ENCODE data around the gene MPPED2. TPM values are rescaled to one million over a fixed set of nuclear protein-coding genes. Genes with fewer than 3 reads are reported as not detected.

The MPPED2 gene
- total and polyA plus RNA-seq, 10 of the 15 experiments (the other 5 are each of a cell fraction or from before 2014, with no cell fraction given), result not detected

DNA sequence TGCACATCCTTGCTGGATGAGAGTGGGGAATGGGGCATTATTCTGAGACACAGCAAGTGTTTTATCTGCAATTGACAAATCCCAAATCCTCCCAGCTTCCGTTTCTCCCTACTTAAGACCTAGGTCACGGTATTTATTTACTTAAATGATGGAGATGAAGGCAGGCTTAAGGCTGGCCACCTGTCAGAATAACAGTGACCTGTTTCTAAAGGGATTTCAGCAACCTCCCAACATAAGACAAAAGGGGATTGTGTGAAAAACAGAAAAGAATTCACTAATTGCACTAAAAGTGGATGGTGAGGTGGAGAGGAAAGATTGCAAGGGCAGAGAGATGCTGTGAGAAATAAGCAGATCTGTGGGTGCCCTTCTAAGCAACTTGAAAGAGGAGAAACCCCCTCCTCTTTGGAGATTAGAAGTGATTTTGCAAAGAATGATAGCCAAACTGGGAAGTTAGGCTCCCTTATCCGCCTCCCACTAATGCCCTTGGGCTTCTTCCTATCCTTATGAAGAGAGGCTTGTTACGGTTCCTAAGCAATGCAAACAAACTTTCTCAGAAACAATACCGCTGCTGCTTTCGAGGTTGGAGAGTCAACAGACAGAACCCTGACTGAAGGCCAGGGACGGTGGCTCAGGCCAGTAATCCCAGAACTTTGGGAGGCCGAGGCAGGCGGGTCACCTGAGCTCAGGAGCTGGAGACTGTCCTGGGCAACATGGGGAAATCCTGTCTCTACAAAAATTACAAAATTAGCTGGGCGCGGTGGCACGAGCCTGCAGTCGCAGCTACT lies 179.0 kb downstream of the MPPED2 start:
- no peak for FAIRE-seq

DNA sequence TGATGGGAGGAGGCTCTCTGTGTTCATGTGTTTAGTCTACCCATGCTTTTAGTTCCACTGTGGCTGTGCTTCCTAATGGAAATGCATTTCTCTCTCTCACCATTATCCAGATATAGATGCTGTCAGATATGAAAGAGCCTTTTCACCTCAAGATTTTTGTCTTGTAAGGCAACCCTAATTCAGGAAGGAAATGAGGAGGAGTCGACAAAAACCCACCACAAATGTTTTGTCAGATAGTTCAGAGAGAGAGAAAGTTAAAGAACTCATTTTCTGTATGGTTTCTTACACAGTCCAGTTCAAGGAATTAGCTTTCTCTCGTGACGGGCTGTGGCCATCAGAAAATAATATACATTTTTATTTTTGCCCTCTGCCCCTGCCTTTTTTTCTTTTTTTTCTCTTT lies 180.8 kb downstream of the MPPED2 start:
- intact Hi-C loops (cut with micrococcal nuclease; ENCODE audit: unreplicated experiment), result no loop called here
- H4K20me1 ChIP-seq (ENCODE audit: control insufficient read depth, insufficient read depth), result no peaks in the 10 kb centered on the region
- no peak overlapping the region for H3K9ac ChIP-seq (ENCODE audit: control insufficient read depth, insufficient read depth, low read length)
- no TSS peak for BruUV-seq (replicated peaks)
- ChIA-PET POLR2A (no interaction called here), CTCF (no interaction called here), SMC1A (ENCODE audit: uncharacterized antibody, unreplicated experiment) (no interaction called here), RAD21 (ENCODE audit: unreplicated experiment) (no interaction called here)
- H3K4me3 ChIP-seq, result no peak overlapping the region
- no peaks in the 10 kb centered on the region for H3K79me2 ChIP-seq (ENCODE audit: control insufficient read depth, insufficient read depth, low read length)
- no peaks in the 10 kb centered on the region for H3K4me1 ChIP-seq (ENCODE audit: control insufficient read depth, insufficient read depth, low read length)
- in situ Hi-C loops (cut with MboI), result no loop called here
- whole genome bisulfite sequencing (ENCODE audit: insufficient coverage, insufficient replicate concordance, low lambda C conversion rate, missing lambda C conversion rate), result 2% methylated on average over 3 of the region's 3 CpGs
- DNase-seq (ENCODE audit: low read depth, low spot score) (no peak), FAIRE-seq (no peak), ATAC-seq (no peak)
- H3K4me2 ChIP-seq (ENCODE audit: control insufficient read depth, insufficient read depth), result no peak overlapping the region
- no peaks in the 10 kb centered on the region for H3K9me3 ChIP-seq (replicated peaks; ENCODE audit: control insufficient read depth, insufficient read depth, low read length)
- H3K27me3 ChIP-seq (replicated peaks in 1 of 2; ENCODE audit: control insufficient read depth in 2 of 2, insufficient read depth in 2 of 2, low read length in 1 of 2), result no peaks in the 10 kb centered on the region
- no peaks in the 10 kb centered on the region for H3K36me3 ChIP-seq (ENCODE audit: control insufficient read depth in 2 of 2, insufficient read depth in 2 of 2, low read length in 1 of 2)
- H2AFZ ChIP-seq (ENCODE audit: control insufficient read depth, low read depth, low read length), result no peak overlapping the region
- H3K27ac ChIP-seq (ENCODE audit: control insufficient read depth, insufficient read depth), result no peak overlapping the region
- no peak for TF ChIP-seq KAT2A (conservative IDR thresholded peaks at IDR 0.05; ENCODE audit: control insufficient read depth, low read depth, low read length)
- TF ChIP-seq TCF12 (IDR thresholded peaks at IDR 0.05; ENCODE audit: low read depth, low read length), result no peak
- TF ChIP-seq, protein P1, sequence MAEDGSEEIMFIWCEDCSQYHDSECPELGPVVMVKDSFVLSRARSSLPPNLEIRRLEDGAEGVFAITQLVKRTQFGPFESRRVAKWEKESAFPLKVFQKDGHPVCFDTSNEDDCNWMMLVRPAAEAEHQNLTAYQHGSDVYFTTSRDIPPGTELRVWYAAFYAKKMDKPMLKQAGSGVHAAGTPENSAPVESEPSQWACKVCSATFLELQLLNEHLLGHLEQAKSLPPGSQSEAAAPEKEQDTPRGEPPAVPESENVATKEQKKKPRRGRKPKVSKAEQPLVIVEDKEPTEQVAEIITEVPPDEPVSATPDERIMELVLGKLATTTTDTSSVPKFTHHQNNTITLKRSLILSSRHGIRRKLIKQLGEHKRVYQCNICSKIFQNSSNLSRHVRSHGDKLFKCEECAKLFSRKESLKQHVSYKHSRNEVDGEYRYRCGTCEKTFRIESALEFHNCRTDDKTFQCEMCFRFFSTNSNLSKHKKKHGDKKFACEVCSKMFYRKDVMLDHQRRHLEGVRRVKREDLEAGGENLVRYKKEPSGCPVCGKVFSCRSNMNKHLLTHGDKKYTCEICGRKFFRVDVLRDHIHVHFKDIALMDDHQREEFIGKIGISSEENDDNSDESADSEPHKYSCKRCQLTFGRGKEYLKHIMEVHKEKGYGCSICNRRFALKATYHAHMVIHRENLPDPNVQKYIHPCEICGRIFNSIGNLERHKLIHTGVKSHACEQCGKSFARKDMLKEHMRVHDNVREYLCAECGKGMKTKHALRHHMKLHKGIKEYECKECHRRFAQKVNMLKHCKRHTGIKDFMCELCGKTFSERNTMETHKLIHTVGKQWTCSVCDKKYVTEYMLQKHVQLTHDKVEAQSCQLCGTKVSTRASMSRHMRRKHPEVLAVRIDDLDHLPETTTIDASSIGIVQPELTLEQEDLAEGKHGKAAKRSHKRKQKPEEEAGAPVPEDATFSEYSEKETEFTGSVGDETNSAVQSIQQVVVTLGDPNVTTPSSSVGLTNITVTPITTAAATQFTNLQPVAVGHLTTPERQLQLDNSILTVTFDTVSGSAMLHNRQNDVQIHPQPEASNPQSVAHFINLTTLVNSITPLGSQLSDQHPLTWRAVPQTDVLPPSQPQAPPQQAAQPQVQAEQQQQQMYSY (CRISPR knock-in tag; IDR thresholded peaks at IDR 0.05), result no peak
- TF ChIP-seq PAX8 (IDR thresholded peaks at IDR 0.05), result no peak
- no peak for TF ChIP-seq POU2F2 (IDR thresholded peaks at IDR 0.05; ENCODE audit: borderline replicate concordance, low read depth, low read length)
- no peak for TF ChIP-seq SP1 (IDR thresholded peaks at IDR 0.05; ENCODE audit: low read depth, low read length)
- no peak for TF ChIP-seq BACH1 (IDR thresholded peaks at IDR 0.05; ENCODE audit: borderline replicate concordance)
- TF ChIP-seq BHLHE40 (IDR thresholded peaks at IDR 0.05; ENCODE audit: borderline replicate concordance in 1 of 2, low read depth in 2 of 2, low read length in 1 of 2), result no peak
- no peak for TF ChIP-seq RUNX3 (IDR thresholded peaks at IDR 0.05; ENCODE audit: low read length)

More for the DNA sequence above, 179.0 kb downstream of the MPPED2 start:
- no peak overlapping the region for H2AFZ ChIP-seq (ENCODE audit: control insufficient read depth, low read depth, low read length)
- 26% methylated on average over 13 of the region's 13 CpGs for WGBS (ENCODE audit: insufficient coverage, insufficient replicate concordance, low lambda C conversion rate, missing lambda C conversion rate)
- no peaks in the 10 kb centered on the region for H3K9me3 ChIP-seq (replicated peaks; ENCODE audit: control insufficient read depth, insufficient read depth, low read length)
- no peaks in the 10 kb centered on the region for H3K27me3 ChIP-seq (replicated peaks in 1 of 2; ENCODE audit: control insufficient read depth in 2 of 2, insufficient read depth in 2 of 2, low read length in 1 of 2)
- DNase-seq (ENCODE audit: low read depth, low spot score), result no peak
- H3K79me2 ChIP-seq (ENCODE audit: control insufficient read depth, insufficient read depth, low read length), result no peaks in the 10 kb centered on the region
- no TSS peak for BruUV-seq (replicated peaks)
- no peak overlapping the region for H3K4me2 ChIP-seq (ENCODE audit: control insufficient read depth, insufficient read depth)
- SMC1A ChIA-PET (ENCODE audit: uncharacterized antibody, unreplicated experiment), result no interaction called here
- intact Hi-C loops (cut with micrococcal nuclease; ENCODE audit: unreplicated experiment), result no loop called here
- ATAC-seq, result no peak
- RAD21 ChIA-PET (ENCODE audit: unreplicated experiment), result no interaction called here
- POLR2A ChIA-PET, result no interaction called here
- H3K4me3 ChIP-seq, result no peak overlapping the region
- TF ChIP-seq TCF7 (IDR thresholded peaks at IDR 0.05; ENCODE audit: borderline replicate concordance) (no peak), CBX5 (IDR thresholded peaks at IDR 0.05; ENCODE audit: low read depth) (no peak), SIX5 (IDR thresholded peaks at IDR 0.05; ENCODE audit: low read depth, low read length, severe bottlenecking) (no peak), BRCA1 (IDR thresholded peaks at IDR 0.05; ENCODE audit: low read depth, low read length) (no peak)
- TF ChIP-seq, protein P2, sequence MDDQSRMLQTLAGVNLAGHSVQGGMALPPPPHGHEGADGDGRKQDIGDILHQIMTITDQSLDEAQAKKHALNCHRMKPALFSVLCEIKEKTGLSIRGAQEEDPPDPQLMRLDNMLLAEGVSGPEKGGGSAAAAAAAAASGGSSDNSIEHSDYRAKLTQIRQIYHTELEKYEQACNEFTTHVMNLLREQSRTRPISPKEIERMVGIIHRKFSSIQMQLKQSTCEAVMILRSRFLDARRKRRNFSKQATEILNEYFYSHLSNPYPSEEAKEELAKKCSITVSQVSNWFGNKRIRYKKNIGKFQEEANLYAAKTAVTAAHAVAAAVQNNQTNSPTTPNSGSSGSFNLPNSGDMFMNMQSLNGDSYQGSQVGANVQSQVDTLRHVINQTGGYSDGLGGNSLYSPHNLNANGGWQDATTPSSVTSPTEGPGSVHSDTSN (IDR thresholded peaks at IDR 0.05; ENCODE audit: insufficient replicate concordance, low read depth, low read length), result no peak
- CTCF ChIA-PET, result no interaction called here
- no peak overlapping the region for H3K9ac ChIP-seq (ENCODE audit: control insufficient read depth, insufficient read depth, low read length)
- H3K4me1 ChIP-seq (ENCODE audit: control insufficient read depth, insufficient read depth, low read length), result no peaks in the 10 kb centered on the region
- H3K36me3 ChIP-seq (ENCODE audit: control insufficient read depth in 2 of 2, insufficient read depth in 2 of 2, low read length in 1 of 2), result no peaks in the 10 kb centered on the region
- H4K20me1 ChIP-seq (ENCODE audit: control insufficient read depth, insufficient read depth), result no peaks in the 10 kb centered on the region
- H3K27ac ChIP-seq (ENCODE audit: control insufficient read depth, insufficient read depth), result no peak overlapping the region
- in situ Hi-C loops (cut with MboI), result no loop called here

All from GM12878 (cell line).